Keratinocyte (primary cell): ENCODE results near the gene GLDC. TPM values are rescaled to one million over a fixed set of nuclear protein-coding genes. Genes with fewer than 3 reads are reported as not detected.
"Not testable (repeated sequence)": the region's sequence is repeated elsewhere in the genome, so short reads cannot be mapped to it uniquely, and the experiment has no call there.

Experiments used
- DNase-seq: peaks from one replicate; pipeline ENCODE4 v3.0.0-alpha.2; 2011; ENCODE audit warnings: low read depth, missing footprints, low spot score
- FAIRE-seq: peaks from 2 replicates; lab custom pipeline; 2011; peaks lifted over from hg19 to GRCh38; lab: Jason Lieb, UNC
- H2AFZ ChIP-seq: 2 replicates; pipeline ENCODE4 v1.6.0; 2012; ENCODE audit warnings: low read length, control low read depth, inconsistent platforms; ENCODE audit not compliant: control insufficient read depth
- H3K27ac ChIP-seq: 2 replicates; pipeline ENCODE4 v1.5.1; 2011; ENCODE audit warnings: low read length; ENCODE audit not compliant: control insufficient read depth, insufficient read depth
- H3K27me3 ChIP-seq: 3 replicates; pipeline ENCODE4 v1.6.0; 2011; ENCODE audit warnings: low read length; ENCODE audit not compliant: control insufficient read depth, insufficient read depth; ENCODE audit errors: extremely low read depth
- H3K36me3 ChIP-seq, 2 experiments: 2 replicates in 1 of 2; 3 replicates in 1 of 2; pipeline ENCODE4 v1.5.1; 2011; ENCODE audit warnings: low read length in 2 of 2, mild to moderate bottlenecking in 1 of 2; ENCODE audit not compliant: control insufficient read depth in 2 of 2, insufficient read depth in 2 of 2; ENCODE audit errors: extremely low read depth in 1 of 2
- H3K4me1 ChIP-seq: 3 replicates; pipeline ENCODE4 v1.5.1; 2011; ENCODE audit warnings: low read length; ENCODE audit not compliant: control insufficient read depth, insufficient read depth; ENCODE audit errors: extremely low read depth
- H3K4me2 ChIP-seq: 3 replicates; pipeline ENCODE4 v1.6.0; 2011; ENCODE audit warnings: low read depth, low read length; ENCODE audit not compliant: control insufficient read depth, insufficient read depth; ENCODE audit errors: extremely low read depth
- H3K4me3 ChIP-seq, 3 experiments: fragments of 200-600 bp in 1 of 3; sonication (generic) in 1 of 3; 2 replicates in 2 of 3; 3 replicates in 1 of 3; pipeline ENCODE4 v1.5.1; 2011 to 2016; ENCODE audit warnings: low read length in 3 of 3, mild to moderate bottlenecking in 3 of 3, control low read depth in 2 of 3, inconsistent platforms in 1 of 3, low read depth in 1 of 3, mixed read lengths in 1 of 3, mixed run types in 1 of 3, moderate library complexity in 1 of 3; ENCODE audit not compliant: control insufficient read depth in 2 of 3, insufficient read depth in 2 of 3; ENCODE audit errors: extremely low read depth in 1 of 3
- H3K79me2 ChIP-seq: 2 replicates; pipeline ENCODE4 v1.6.0; 2012; ENCODE audit warnings: low read length; ENCODE audit not compliant: control insufficient read depth, insufficient read depth
- H3K9ac ChIP-seq: 3 replicates; pipeline ENCODE4 v1.6.0; 2011; ENCODE audit warnings: low read length; ENCODE audit not compliant: control insufficient read depth, insufficient read depth; ENCODE audit errors: extremely low read depth
- H3K9me1 ChIP-seq: 3 replicates; pipeline ENCODE4 v1.6.0; 2011; ENCODE audit warnings: low read length; ENCODE audit not compliant: control insufficient read depth, insufficient read depth; ENCODE audit errors: extremely low read depth
- H3K9me3 ChIP-seq: 2 replicates; pipeline ENCODE4 v1.5.1; 2012; ENCODE audit warnings: low read depth, low read length; ENCODE audit not compliant: control insufficient read depth
- H4K20me1 ChIP-seq: 3 replicates; pipeline ENCODE4 v1.6.0; 2011; ENCODE audit warnings: low read length; ENCODE audit not compliant: control insufficient read depth, insufficient read depth; ENCODE audit errors: extremely low read depth
- EZH2 ChIP-seq: IDR thresholded peaks from one replicate; pipeline ENCODE4 v1.6.1; 2012; ENCODE audit warnings: inconsistent platforms, mild to moderate bottlenecking, low read length, moderate library complexity
- dilution Hi-C: fragments of 300-500 bp; cut with MboI; formaldehyde crosslinking; loops from one replicate; pipeline ENCODE4 v1.7.0; 2020; ENCODE audit warnings: low sequenced_read_pairs; ENCODE audit not compliant: extremely low pct_ligation_motif_present
- polyA plus RNA-seq, 5 experiments: library from polyadenylated mRNA; depleted of rRNA in 3 of 5; stranded (reverse) in 3 of 5; stranded (forward) in 1 of 5; unstranded in 1 of 5; fragments of >200 nt; gene quantifications; 1 replicate in 1 of 5; 2 replicates in 3 of 5; 3 replicates in 1 of 5; pipeline versions ENCODE4 v1.2.1 to v1.2.3, GENCODE V29; 2011 to 2012; ENCODE audit warnings: missing spikeins in 2 of 5, low read depth in 1 of 5, low replicate concordance in 1 of 5
- TF ChIP-seq, protein P1 (sequence below), 3 experiments: IDR thresholded peaks in 1 of 3; conservative IDR thresholded peaks in 1 of 3; optimal IDR thresholded peaks in 1 of 3; 2 replicates in 2 of 3; 3 replicates in 1 of 3; pipeline versions ENCODE3 to v1.5.1; 2011; ENCODE audit warnings: low read length in 3 of 3, mild to moderate bottlenecking in 3 of 3, moderate library complexity in 2 of 3, control low read depth in 1 of 3, inconsistent platforms in 1 of 3; ENCODE audit not compliant: insufficient read depth in 2 of 3; ENCODE audit errors: extremely low read depth in 1 of 3

The GLDC gene
- polyA plus RNA-seq, 1 donor (not counting 4 experiments of a cell fraction or from before 2014, with no cell fraction given), result 0.69 TPM

DNA sequence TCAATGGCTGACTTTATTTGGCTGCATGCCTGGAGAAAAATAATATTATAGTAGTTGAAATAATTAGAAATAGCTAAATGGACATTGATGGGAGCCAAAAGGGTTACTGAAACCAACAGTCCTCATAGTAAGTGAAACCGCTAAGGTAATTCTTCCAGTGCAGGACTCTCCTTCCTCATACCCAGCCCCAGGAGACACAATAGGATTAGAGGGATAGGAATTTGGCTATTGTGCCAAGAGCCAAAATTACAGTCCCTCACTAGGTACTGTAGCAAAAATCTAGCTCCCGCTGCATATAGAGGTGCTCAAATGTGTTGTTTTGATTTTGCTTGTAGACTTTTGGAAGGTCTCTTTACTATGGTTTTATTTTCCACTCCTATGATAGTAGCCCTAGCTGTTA is 20.2 kb downstream of the GLDC start:
- dilution Hi-C loops, result no loop called here
- TF ChIP-seq, protein P1, sequence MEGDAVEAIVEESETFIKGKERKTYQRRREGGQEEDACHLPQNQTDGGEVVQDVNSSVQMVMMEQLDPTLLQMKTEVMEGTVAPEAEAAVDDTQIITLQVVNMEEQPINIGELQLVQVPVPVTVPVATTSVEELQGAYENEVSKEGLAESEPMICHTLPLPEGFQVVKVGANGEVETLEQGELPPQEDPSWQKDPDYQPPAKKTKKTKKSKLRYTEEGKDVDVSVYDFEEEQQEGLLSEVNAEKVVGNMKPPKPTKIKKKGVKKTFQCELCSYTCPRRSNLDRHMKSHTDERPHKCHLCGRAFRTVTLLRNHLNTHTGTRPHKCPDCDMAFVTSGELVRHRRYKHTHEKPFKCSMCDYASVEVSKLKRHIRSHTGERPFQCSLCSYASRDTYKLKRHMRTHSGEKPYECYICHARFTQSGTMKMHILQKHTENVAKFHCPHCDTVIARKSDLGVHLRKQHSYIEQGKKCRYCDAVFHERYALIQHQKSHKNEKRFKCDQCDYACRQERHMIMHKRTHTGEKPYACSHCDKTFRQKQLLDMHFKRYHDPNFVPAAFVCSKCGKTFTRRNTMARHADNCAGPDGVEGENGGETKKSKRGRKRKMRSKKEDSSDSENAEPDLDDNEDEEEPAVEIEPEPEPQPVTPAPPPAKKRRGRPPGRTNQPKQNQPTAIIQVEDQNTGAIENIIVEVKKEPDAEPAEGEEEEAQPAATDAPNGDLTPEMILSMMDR (optimal IDR thresholded peaks at IDR 0.05 in 1 of 3, IDR thresholded peaks at IDR 0.05 in 1 of 3, conservative IDR thresholded peaks at IDR 0.05 in 1 of 3; ENCODE audit: extremely low read depth in 1 of 3, insufficient read depth in 2 of 3, low read length in 3 of 3), result no peak
- TF ChIP-seq EZH2, result no peak
- no peaks in the 10 kb centered on the region for H3K36me3 ChIP-seq
- no peaks in the 10 kb centered on the region for H3K79me2 ChIP-seq
- no peak overlapping the region for H2AFZ ChIP-seq
- no peaks in the 10 kb centered on the region for H4K20me1 ChIP-seq
- H3K27me3 ChIP-seq, result no peaks in the 10 kb centered on the region
- DNase-seq (no peak), FAIRE-seq (no peak)
- H3K4me1 ChIP-seq, result peaks cover 13% of the 10 kb centered on the region
- no peak overlapping the region for H3K4me2 ChIP-seq
- H3K9me1 ChIP-seq, result no peaks in the 10 kb centered on the region
- no peak overlapping the region for H3K27ac ChIP-seq
- no peak overlapping the region for H3K4me3 ChIP-seq
- H3K9ac ChIP-seq, result no peak overlapping the region
- H3K9me3 ChIP-seq, result no peaks in the 10 kb centered on the region

DNA sequence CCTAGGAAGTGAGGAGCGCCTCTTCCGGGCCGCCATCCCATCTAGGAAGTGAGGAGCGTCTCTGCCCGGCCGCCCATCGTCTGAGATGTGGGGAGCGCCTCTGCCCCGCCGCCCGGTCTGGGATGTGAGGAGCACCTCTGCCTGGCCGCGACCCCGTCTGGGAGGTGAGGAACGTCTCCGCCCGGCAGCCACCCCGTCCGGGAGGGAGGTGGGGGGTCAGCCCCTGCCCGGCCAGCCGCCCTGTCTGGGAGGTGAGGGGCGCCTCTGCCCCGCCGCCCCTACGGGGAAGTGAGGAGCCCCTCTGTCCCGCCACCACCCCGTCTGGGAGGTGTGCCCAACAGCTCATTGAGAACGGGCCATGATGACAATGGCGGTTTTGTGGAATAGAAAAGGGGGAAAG is 22.7 kb downstream of the GLDC start:
- H4K20me1 ChIP-seq, H3K9me3 ChIP-seq, H3K4me1 ChIP-seq, dilution Hi-C loops, H3K4me2 ChIP-seq, H3K4me3 ChIP-seq, H3K79me2 ChIP-seq, H3K36me3 ChIP-seq, H2AFZ ChIP-seq, H3K9me1 ChIP-seq, H3K9ac ChIP-seq, H3K27ac ChIP-seq, H3K27me3 ChIP-seq, DNase-seq, FAIRE-seq: not testable (repeated sequence)

DNA sequence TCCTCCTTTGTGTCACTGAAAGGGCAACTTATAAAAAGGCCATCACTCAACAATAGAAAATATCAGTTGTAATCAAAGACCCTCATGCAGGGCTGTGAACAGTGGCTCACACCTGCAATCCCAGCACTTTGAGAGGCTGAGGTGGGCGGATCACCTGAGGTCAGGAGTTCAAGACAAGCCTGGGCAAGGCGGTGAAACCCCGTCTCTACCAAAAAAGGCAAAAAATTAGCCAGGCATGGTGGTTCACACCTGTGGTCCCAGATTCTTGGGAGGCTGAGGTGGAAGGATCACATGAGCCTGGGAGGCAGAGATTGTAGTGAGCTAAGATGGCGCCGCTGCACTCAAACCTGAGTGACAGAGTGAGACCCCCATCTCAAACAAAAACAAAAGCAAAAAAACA is 24.7 kb downstream of the GLDC start:
- no peaks in the 10 kb centered on the region for H4K20me1 ChIP-seq
- no peaks in the 10 kb centered on the region for H3K27me3 ChIP-seq
- no peak overlapping the region for H3K9ac ChIP-seq
- no peaks in the 10 kb centered on the region for H3K9me1 ChIP-seq
- H3K27ac ChIP-seq, result no peak overlapping the region
- no peaks in the 10 kb centered on the region for H3K36me3 ChIP-seq
- H3K4me3 ChIP-seq, result no peak overlapping the region
- no peaks in the 10 kb centered on the region for H3K4me1 ChIP-seq
- H2AFZ ChIP-seq, result no peak overlapping the region
- no peak for TF ChIP-seq EZH2
- TF ChIP-seq, protein P1 (optimal IDR thresholded peaks at IDR 0.05 in 1 of 3, IDR thresholded peaks at IDR 0.05 in 1 of 3, conservative IDR thresholded peaks at IDR 0.05 in 1 of 3; ENCODE audit: extremely low read depth in 1 of 3, insufficient read depth in 2 of 3, low read length in 3 of 3), result no peak
- dilution Hi-C loops, result no loop called here
- H3K4me2 ChIP-seq, result no peak overlapping the region
- DNase-seq (no peak), FAIRE-seq (no peak)
- no peaks in the 10 kb centered on the region for H3K79me2 ChIP-seq
- no peaks in the 10 kb centered on the region for H3K9me3 ChIP-seq
